Measurements from ENCODE around the gene PTPRA. TPM values are rescaled to one million over a fixed set of nuclear protein-coding genes. Genes with fewer than 3 reads are reported as not detected.
A peak's percentile ranks its signal among the peaks of the same experiment; 100 is the strongest.

Gene PTPRA
- total RNA-seq, 1 donor from 2014 or later = 27.9 TPM

DNA sequence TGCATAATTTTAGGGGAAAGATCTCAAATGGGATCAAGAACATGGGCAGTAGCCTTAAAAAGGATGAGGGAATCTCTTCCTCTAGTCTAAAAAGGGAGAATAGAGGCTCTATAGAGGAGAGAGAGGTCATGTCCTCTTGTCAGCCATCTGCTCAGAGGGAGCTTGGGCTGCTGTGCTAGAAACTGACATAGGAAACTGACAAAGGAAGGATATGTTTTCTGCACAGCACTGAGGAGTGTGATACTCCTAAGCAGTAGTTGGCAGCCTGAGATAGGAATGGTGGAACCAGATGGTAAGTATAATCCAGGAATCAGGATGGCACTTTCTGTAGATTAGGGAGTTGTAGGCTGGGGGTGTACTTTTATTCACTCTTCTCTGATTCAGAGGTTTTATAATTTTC lies 59.2 kb downstream of the PTPRA start:
- peak; percentile 44 for DNase-seq

DNA sequence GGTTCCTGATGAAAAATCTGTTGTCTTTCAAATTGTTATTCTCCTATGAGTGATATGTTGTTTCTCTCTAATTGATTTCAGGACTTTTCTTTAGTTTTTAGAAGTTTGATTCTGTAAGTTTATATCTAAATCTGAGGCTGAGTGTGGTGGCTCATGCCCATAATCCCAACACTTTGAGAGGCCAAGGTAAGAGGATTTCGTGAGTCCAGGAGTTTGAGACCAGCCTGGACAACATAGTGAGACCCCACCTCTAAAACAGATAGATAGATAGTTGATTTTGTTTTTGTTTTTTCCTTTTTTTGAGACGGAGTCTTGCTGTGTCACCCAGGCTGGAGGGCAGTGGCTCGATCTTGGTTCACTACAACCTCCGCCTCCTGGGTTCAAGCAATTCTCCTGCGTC lies 64.6 kb downstream of the PTPRA start:
- no peak for DNase-seq

DNA sequence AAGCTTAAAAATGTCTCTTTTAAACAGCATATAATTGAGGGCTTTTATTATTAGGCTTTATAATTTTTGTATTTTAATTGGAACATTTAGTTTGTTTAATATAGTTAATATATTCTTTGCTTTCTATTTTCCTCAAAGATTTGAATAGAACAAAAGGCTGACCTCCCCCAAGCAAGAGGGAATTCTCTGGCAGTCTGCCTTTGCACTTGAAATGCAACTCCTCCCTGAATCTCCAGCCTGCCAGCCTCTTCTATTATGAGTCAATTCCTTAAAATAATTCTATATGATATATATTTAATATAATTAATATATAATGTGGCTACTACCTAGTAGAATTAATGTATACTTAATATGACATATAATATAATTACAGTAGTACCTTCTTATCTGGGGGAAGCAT lies 69.2 kb downstream of the PTPRA start:
- DNase-seq = peak; percentile 49

DNA sequence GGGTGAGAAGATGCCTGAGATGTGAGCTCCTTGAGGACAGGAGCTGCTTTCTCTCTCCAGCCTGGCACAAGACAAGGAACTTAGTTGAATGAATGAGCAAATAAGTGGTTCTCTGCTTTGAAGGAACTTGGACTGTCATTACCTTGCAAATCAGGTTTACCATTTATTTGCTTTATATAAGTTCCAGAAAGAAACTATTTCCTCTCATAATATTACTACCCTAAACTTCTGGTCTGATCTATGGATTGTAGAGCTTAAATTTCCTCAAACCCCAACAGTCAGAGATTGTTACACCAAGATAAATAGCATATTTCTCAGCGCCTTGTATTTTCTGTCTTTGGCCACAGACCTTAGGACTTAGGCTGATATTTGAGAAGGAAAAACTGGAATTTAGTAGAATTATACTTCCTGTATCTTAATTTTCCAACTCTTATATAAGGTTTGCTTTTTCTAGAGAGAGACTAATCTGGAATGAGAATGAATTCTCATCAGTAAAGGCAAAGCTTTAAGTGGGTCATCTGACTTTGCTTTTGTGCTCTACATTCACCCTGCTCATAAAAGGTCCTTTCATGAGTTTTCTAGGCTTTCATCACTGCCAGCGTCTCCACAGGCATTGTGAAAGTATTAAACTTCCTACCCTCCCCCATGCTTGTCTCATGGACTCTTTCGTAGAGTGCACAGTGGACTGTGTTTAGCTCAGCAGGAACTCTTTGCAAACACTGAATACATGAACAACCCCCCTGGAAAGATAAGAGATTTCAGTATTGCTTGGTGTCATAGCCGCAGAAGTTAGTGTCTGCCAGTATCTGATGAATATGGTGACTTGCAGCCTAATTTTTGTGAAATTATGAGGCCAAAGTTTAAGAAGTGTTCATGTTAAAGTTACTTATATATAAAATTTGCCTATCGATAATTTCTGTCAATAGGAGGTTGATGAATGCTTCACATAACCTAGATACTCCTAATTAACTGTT lies 74.0 kb downstream of the PTPRA start:
- no peak for DNase-seq

DNA sequence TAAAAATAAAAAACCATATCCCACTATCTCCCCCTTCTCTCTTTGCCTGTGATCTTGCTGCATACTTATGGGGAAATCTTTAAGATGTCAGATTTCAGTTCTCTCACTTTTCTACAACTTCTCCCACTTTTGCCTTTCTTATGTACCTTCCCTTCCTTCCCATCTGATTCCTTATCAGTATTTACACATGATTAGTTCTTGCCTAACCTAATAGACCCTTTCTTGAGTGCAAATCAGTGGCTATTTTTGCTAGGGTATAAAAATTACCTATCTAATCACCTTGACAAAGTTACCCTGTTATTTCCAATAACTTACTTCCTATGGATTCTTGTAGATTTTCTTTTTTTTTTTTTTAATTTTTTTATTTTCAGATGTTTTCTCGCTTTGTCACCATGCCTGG lies 75.7 kb downstream of the PTPRA start:
- no peak for DNase-seq

DNA sequence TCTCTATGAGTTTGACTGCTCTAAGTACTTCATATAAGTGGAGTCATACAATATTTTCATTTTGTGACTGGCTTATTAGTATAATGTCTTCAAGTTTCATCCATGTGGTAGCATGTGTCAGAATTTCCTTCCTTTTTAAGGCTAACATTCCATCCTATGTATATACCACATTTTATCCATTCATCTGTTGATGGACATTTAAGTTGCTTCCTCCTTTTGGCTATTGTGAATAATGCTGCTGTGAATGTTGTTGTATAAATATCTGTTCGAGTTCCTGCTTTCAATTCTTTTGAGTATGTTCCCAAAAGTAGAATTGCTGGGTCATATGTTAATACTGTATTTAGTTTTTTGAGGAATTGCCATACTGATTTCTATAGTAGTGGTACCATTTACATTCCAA lies 79.5 kb downstream of the PTPRA start:
- DNase-seq = peak; percentile 26

DNA sequence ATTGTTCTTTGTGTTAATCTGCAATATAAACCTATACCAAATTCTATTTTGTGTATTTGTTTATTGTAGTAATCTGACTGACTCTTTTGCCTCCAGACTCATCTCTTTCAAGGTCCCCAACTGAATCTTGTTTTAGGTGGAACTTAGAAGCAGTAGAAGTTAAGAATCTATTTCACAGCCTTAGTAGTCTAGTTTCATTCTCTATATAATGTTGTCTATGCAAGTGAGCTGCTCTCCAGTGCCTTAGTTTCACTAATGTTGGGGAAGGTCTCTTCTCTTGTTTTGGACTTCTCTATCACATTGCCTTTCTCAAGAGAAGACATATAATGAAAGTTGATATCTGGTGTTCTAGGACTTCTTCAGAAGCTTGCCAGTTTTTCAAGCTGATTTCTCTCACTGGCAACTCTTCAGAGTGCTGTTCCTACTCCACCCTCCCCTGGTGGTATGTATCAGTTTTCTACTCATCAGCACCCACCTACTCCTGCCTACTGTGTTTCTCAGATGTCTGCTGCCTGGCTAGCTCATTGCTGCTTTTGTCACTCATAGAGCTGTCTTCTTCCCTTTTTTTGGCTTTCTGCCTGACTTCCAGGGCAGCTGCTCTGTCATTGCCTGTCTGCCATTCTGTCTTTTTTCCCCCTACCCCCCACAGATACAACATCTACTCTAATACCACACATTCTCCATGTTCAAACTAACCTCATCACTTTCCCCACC lies 82.1 kb downstream of the PTPRA start:
- DNase-seq = no peak

DNA sequence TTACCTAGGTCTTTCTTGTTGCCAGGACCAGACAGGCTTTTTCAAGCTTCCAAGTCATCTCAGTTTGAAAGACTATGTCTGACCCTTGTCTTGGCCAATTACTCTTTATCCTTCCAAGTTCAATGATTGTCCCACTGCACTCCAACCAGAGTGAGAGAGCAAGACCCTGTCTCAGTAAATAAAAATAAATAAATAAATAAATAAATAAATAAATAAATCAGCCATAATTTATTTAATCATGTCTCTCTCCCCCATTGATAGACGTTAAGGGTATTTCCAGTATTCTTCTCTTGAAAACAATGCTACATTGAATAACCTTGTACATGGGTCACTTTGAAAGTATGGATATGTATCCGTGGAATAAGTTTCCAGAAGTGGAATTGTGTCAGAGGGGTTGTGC lies 83.2 kb downstream of the PTPRA start:
- no peak for DNase-seq

DNA sequence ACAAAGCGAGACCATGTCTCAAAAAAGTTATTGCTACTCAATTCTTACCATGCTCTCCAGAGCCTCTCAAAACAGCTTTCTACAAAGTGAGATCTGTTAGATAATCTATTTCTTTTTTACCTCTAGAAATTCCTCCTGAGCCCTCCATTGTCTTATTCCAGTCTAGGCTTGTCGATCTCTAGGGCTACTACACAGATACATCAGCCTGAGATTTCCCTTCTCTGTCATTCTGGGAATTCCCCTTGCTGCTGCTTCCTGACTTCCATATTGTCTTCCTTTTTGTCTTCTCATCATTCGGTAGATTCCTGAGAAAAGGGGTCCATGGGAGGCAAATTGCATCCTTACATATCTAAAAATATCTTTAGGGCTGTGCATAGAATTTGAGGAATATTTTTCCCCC lies 94.6 kb downstream of the PTPRA start:
- DNase-seq = peak; percentile 37

DNA sequence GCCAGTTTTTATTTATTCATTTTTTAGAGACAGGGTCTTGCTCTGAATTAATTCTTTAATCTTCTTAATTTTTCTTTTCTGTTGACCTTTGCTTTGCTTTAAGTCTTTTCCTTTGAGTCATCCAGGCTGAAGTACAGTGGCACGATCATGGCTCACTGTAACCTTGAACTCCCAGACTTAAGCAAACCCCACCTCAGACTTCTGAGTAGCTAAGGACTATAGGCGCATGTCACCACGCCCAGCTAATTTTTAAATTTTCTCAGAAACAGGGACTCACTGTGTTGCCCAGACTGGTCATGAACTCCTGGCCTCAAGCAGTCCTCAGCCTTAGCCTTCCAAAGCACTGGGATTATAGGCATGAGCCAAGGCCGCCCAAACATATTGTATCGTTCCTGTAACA lies 98.8 kb downstream of the PTPRA start:
- no peak for DNase-seq

DNA sequence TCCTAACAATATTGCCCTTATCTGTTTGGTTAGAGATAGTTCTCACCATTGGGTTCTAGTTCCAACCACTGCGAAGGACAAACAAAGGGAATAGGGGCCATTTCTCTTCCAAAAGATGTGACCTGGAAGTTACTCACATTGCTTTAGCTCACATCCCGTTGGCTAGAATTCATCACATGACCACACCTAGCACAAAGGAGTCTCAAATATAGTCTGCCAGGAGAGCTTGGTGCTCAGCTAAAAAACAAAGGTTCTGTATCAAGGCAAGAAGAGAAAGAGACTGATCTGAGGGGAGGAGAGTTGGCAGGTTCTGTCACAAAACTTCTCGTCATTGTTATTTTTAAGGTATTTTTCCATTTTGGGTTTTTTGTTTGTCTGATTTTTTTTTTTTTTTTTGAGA lies 100.3 kb downstream of the PTPRA start:
- DNase-seq = no peak

DNA sequence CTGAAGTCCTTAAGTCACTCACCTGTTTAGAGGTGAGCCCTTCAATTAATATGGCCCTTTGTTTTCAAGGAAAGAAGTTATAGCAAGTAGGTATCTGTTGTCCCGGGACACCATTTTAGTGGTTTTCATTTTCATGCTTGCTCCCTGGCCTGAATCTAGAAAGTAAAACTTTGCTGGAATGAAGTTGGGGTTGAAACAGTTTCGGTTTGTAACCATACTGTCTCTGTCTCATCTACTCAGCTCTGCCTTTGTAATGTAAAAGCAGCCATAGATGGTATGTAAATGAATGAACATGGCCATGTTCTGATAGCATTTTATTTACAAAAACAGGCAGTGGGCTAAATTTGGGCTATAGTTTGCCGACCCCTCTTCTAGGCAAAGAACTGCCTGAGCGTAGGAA lies 105.2 kb downstream of the PTPRA start:
- DNase-seq = no peak

DNA sequence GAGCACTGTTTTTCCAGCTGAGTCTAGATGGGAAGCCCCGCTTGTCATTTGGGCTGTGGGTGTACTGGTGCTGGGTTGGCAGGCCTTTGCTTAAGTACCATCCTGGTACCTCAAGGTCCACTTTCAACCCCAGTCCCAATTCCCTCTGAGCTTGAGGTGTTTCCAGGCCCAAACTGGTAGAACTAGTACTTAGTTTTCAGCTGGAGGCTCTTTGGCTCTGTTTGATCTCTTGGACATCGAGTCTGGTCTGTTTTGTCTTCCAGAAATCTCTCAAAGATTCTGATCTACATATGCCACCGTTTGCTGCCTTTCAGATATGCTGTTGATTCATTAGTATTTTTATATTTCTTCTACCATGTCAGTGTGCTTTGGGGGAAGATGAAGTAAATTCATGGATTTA lies 108.4 kb downstream of the PTPRA start:
- no peak for DNase-seq

DNA sequence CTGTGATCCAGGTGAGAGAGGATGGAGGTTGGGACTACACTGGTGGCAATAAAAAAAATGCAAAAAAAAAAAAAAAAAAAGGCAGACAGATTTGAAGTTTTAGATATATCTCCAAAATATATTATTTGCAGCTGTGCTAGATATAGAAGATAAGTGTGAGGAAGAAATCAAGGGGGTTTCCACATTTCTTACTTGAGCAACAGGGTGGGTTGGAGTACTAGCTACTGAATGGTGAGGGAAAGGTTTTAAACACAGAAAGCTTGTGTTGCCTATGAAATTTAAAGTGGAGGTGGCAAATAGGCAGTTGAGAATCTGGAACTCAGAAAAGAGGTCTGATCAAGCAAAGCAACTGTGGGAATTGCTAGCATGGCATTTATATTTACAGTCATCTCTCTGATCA lies 110.2 kb downstream of the PTPRA start:
- no peak for DNase-seq

DNA sequence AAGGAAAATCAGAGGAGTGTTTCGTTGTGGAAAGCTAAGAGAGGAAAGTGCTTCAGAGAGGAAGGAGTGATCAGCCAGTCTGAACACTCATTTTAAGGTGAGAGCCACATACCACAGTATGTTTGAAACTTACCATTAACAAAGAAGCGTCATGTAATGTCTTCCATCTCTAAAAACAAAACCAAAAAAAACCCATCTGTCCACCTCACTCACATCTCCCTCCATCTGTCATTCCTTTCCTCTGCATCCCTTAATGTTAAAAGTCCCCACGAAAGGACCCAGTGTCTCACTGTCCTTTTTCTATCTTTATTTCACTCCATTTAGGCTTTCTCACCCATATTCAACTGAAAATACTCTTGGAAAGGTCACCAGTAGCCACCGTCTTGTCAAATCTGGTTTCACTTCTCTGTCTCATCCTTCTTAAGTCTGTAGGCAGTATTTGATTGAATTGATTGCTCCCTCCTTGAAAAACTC lies 110.8 kb downstream of the PTPRA start:
- DNase-seq = no peak

DNA sequence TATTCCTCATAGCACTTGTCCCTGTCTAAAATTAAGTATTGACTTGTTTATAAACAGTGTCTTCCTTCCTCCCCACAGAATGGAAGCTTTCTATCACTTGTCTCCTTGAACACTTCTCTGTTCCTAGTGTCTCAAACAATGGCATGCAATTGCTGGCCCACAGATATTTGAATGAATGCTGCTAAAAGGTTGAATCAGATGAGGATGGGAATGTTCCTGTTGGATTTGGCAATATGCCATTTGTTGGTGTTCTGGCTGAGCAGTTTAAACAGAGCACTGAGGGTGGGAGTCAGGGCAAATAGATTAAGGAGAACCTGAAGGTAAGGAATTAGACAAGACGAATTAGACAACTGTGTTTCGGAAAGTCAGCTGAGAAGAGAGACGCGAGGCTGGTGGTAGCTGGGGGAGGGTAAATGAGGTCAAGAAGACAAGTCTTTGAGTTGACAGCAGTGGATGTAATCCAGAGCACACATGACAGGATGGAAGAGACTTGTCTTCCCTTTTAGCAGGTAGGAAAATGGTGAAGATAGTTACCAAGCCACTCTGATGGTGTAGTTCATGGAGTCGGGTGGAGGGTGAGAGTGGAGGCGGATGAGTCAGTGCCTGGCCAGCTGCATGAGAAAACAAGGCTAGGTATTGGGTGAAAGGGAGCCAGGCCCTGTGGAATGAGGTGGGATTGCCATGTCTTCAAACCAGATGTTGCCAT lies 111.8 kb downstream of the PTPRA start:
- peak; percentile 47 for DNase-seq

DNA sequence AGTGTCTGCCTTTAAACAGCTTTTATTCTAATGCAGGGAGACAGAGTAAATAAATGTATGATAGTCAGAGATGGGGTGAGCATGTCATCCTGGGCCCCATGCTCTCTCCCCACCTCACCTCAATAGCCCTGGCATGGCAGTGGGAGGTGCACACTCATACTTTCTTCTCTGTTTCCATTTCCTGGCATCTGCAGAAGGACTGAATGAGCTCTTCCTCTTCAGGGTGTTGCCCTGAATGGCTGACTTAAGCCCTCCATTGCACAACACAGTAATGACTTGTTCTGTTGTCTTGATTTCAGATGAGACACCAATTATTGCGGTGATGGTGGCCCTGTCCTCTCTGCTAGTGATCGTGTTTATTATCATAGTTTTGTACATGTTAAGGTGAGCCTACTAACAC lies 113.2 kb downstream of the PTPRA start:
- DNase-seq = peak; percentile 17

DNA sequence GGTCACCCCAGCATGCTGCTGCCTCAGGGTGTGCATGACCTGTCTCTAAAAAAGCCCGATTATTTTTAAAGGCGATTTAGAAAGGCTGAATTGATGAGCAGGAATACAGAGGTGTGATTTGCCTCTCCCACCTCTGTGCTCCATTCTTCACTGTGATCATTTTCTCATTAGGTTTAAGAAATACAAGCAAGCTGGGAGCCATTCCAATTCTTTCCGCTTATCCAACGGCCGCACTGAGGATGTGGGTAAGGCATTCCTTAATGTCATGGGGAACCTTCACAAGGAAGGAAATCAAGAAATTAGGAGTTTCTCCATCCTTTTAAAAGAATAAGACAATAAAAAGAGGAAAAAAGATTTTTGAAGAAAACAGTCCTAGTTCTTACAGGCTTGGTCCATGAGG lies 114.6 kb downstream of the PTPRA start:
- no peak for DNase-seq

DNA sequence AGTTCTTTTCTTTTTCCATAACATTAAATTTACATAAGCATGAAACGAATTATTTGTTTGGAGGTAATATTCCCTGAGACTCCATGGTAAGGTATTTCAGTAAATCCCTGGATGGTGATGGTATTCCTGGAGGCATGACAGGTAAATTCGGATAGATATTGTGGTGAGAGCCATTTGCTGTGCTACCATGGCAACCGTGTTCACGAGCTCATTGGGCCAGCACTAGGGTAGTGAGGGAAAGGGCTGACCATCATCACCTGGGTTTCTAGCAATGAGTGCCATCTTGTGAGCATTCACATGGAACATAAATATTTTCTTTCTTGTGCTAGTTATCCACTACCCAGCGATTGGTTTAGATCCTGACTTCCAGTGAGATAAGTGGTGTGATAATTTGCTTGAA lies 118.3 kb downstream of the PTPRA start:
- DNase-seq = no peak

DNA sequence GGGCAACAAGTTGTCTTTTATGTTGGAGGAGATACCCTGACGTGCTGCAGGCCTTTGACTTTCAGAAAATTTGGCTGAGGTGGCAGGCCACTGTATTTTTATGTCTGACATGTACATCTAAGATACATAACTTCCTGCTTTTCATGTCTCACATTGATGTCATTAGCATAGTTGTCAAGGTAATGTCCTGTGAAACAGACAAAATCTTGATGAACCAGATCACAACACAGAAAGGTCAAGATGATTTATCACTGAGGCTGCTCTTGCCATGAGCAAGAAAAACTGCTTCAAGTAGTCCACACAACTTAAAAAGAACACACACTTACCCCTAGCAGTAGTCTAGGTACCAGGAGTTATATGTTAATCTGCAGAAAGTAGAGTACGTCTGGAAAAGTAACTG lies 120.0 kb downstream of the PTPRA start:
- no peak for DNase-seq

DNA sequence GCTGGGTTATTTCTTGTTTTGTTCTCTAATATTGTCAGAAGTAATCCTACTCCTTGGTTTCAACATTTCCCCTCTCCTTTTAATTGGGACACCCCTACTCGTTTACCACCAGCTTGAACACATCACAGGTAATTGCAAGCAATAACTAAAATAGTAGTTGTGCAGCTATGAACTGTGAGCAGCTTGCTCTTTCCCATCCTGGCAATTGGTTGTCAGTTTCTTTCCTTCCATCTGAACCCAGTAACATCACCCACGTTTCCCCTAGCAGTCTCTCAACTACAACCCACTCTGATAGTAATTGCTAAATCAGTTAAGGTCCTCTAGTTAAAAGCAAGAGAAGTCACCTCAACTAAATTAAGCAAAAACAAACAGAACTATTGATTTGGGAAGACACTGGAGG lies 122.5 kb downstream of the PTPRA start:
- no peak for DNase-seq

DNA sequence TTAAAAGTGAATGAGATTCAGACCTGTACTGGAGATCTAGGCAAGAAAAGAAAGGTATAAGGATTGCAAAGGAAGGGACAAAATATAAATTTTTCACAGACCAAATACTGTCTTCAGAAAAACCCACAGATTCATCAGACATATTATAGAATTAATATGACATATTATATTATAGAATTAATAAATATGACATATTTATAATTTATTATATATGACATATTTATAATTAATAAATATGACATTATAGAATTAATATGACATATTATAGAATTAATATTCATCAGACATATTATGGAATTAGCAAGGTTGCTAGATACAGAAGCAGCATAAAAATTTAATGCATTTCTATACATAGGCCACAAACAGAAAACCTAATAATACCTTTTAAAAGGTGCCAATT lies 125.4 kb downstream of the PTPRA start:
- DNase-seq = no peak

DNA sequence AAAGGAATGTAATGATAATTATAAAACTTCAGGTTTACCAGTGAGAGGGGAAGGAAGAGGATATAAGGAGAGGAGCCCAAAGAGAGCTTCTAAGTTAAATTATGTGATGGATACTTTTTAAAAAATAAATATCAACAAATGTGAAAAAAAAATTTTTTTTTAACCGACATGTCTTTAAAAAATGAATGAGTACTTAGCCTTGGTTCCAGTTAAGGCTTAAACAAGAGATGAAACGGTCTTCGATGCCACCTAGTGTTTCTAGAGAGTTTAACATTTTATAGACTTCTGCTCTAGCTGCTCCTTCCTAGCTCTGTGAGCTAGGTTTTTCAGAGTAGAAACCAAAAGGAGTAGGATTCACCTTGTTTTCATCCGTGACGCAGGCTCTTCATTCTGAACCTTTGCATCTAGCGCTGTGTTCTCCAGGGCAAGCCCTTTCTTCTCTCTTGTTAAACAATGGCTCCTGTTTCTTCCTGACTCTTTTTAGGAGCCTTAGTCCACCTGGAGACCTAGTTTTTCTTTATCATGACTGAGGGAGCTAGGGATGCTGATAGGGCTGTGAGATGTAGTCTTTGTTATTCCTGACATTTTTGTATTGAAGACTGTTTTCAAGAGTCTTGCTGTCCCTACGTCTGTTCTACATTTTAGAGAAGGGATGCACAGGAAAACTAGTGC lies 127.7 kb downstream of the PTPRA start:
- peak; percentile 86 for DNase-seq
